Measurements from ENCODE around the gene TSHZ2. TPM values are rescaled to one million over a fixed set of nuclear protein-coding genes. Genes with fewer than 3 reads are reported as not detected.

The TSHZ2 gene
- total and polyA plus RNA-seq, 9 of the 15 experiments (the other 6 are each of a cell fraction or from before 2014, with no cell fraction given) = 0.03 to 0.20 (median 0.05) TPM; not detected in 4

DNA sequence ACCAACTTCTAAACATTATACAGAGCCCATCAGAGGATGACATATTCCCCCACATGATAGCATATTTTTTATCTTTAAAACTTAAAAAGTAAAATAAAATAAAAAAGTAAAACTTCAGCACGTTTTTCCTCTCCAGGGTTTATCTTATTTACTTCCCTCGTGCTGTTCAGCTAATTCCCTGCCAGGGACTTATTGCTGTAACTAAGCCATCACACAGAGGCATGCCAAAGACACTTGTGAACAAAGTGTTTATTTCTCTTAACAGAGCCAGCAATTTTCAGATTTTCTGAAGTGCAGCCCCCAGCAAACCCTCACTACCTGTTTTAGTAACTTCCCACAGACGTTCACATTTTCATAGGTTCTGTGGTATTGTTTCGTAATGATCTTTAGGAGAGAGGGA, 327.7 kb downstream of the TSHZ2 start (continued):
- TF ChIP-seq, protein P1, sequence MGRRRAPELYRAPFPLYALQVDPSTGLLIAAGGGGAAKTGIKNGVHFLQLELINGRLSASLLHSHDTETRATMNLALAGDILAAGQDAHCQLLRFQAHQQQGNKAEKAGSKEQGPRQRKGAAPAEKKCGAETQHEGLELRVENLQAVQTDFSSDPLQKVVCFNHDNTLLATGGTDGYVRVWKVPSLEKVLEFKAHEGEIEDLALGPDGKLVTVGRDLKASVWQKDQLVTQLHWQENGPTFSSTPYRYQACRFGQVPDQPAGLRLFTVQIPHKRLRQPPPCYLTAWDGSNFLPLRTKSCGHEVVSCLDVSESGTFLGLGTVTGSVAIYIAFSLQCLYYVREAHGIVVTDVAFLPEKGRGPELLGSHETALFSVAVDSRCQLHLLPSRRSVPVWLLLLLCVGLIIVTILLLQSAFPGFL (CRISPR knock-in tag; IDR thresholded peaks at IDR 0.05) = no peak
- TF ChIP-seq NR4A1 (CRISPR knock-in tag; IDR thresholded peaks at IDR 0.05) (no peak), NR4A1 (tag; IDR thresholded peaks at IDR 0.05) (no peak), SMARCE1 (IDR thresholded peaks at IDR 0.05) (no peak), FOXK1 (CRISPR knock-in tag; IDR thresholded peaks at IDR 0.05; ENCODE audit: borderline replicate concordance) (no peak), ZNF174 (CRISPR knock-in tag; IDR thresholded peaks at IDR 0.05) (no peak), JUNB (CRISPR knock-in tag; conservative IDR thresholded peaks at IDR 0.05) (no peak), TEAD1 (CRISPR knock-in tag; IDR thresholded peaks at IDR 0.05) (no peak), HNRNPL (IDR thresholded peaks at IDR 0.05; ENCODE audit: low read depth, low read length) (no peak), BCOR (IDR thresholded peaks at IDR 0.05) (no peak)

DNA sequence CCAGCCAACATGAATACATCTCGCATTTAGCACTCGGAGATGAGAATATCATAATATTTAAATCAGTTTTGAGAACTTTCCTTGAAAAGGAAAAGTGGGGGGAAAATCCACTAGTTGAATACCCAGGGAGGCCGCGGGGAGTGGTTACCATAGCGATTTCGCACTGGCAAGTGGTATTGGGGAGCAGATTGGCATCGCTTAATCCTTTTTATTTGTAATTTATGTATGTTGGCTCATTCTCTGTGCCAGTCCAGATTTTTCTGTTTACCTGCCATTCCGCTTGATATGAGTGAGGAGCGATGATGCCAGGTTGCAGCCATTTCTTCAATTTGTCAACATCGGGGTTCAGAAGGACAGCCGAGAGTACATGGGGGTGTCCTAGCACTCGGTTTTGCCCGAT, 329.7 kb downstream of the TSHZ2 start:
- in situ Hi-C loops (cut with MboI) = no loop called here
- WGBS (ENCODE audit: insufficient coverage, low coverage, missing lambda C conversion rate) = 70% methylated on average over 13 of the region's 13 CpGs
- CTCF ChIA-PET (ENCODE audit: low intra/inter-chr PET ratio) = no interaction called here

More for the DNA sequence above, 329.7 kb downstream of the TSHZ2 start:
- Histone ChIP-seq H2AFZ (ENCODE audit: low read depth, low read length) (no peak overlapping the region), H3K4me3 (no peak overlapping the region), H3K36me3 (ENCODE audit: control insufficient read depth, insufficient read depth, low read length) (no peaks in the 10 kb centered on the region), H4K20me1 (replicated peaks; ENCODE audit: control insufficient read depth, insufficient read depth, low read length) (no peaks in the 10 kb centered on the region), H3K4me2 (ENCODE audit: insufficient read depth, low read length) (no peak overlapping the region), H3K79me2 (ENCODE audit: control insufficient read depth, insufficient read depth, low read length) (no peaks in the 10 kb centered on the region), H3K9me3 (replicated peaks; ENCODE audit: control insufficient read depth, insufficient read depth, low read depth, low read length) (no peaks in the 10 kb centered on the region), H3K9ac (ENCODE audit: insufficient read depth in 1 of 2, low read depth in 2 of 2, low read length in 2 of 2) (no peak overlapping the region), H3K27ac (ENCODE audit: extremely low read depth, low read depth, low read length) (no peak overlapping the region), H3K4me1 (replicated peaks in 1 of 2; ENCODE audit: control insufficient read depth in 2 of 2, insufficient read depth in 2 of 2, low read length in 2 of 2) (peaks cover 2 to 51% of the 10 kb centered on the region in 2 experiments; a peak in 3 of 5 replicates), H3K9me1 (ENCODE audit: control insufficient read depth, insufficient read depth, low read length) (no peaks in the 10 kb centered on the region), H3K27me3 (ENCODE audit: control insufficient read depth in 2 of 2, insufficient read depth in 2 of 2, low read length in 2 of 2) (no peaks in the 10 kb centered on the region)
- ATAC-seq (no peak), FAIRE-seq (no peak), DNase-seq (ENCODE audit: extremely low read depth in 1 of 4, low spot score in 3 of 4) (no peak)
- peak; percentile 39 for TF ChIP-seq RFX1 (IDR thresholded peaks at IDR 0.05)
- TF ChIP-seq MCM2 (IDR thresholded peaks at IDR 0.05; ENCODE audit: low read depth) = no peak
- intact Hi-C loops (cut with micrococcal nuclease) = loop anchor here (2.0 kb wide), 1 partner anchor 29 kb away; no protein-coding TSS in a partner anchor
- POLR2A ChIA-PET = no interaction called here
- no TSS peak for BruUV-seq (replicated peaks)
